H1 (cell line): ENCODE data around the gene GRAMD1B. TPM values are rescaled to one million over a fixed set of nuclear protein-coding genes. Genes with fewer than 3 reads are reported as not detected.
A peak's percentile ranks its signal among the peaks of the same experiment; 100 is the strongest.

Experiments used
- CTCF ChIA-PET: fragments of 300-600 bp; sonication (Branson Sonifier 250); formaldehyde crosslinking; loops from one replicate; lab custom pipeline; 2021; ENCODE audit not compliant: partially characterized antibody; lab: Charles Lee
- POLR2A ChIA-PET: fragments of 300-600 bp; sonication (Branson Sonifier 250); formaldehyde crosslinking; loops from one replicate; lab custom pipeline; 2021; ENCODE audit warnings: inconsistent platforms; ENCODE audit not compliant: partially characterized antibody; lab: Charles Lee
- DNase-seq, 2 experiments: peaks; one replicate each; pipeline versions ENCODE4 v3.0.0 to v3.0.0-alpha.2; 2010 to 2022; ENCODE audit warnings: low spot score in 2 of 2, low read depth in 1 of 2, mixed read lengths in 1 of 2
- FAIRE-seq: peaks from 2 replicates; lab custom pipeline; 2011; peaks lifted over from hg19 to GRCh38; lab: Jason Lieb, UNC
- H2AFZ ChIP-seq: 2 replicates; pipeline ENCODE4 v1.8.1; 2012; ENCODE audit warnings: low read length, inconsistent platforms
- H2AK5ac ChIP-seq: 2 replicates; pipeline ENCODE4 v1.6.1; 2013; ENCODE audit warnings: low read depth, low read length
- H2BK120ac ChIP-seq: replicated peaks from 2 replicates; pipeline ENCODE3; 2013; ENCODE audit warnings: low read depth, low read length, inconsistent platforms
- H2BK12ac ChIP-seq: 2 replicates; pipeline ENCODE4 v1.6.1; 2013; ENCODE audit warnings: low read depth, low read length
- H2BK15ac ChIP-seq: 2 replicates; pipeline ENCODE4 v1.6.1; 2013; ENCODE audit warnings: low read length
- H2BK20ac ChIP-seq: 2 replicates; pipeline ENCODE4 v1.6.1; 2013; ENCODE audit warnings: low read length
- H2BK5ac ChIP-seq: 2 replicates; pipeline ENCODE4 v1.6.1; 2013; ENCODE audit warnings: low read depth, low read length
- H3K14ac ChIP-seq: 2 replicates; pipeline ENCODE4 v1.6.1; 2013; ENCODE audit warnings: inconsistent platforms; ENCODE audit not compliant: insufficient read length
- H3K18ac ChIP-seq: 2 replicates; pipeline ENCODE4 v1.6.1; 2013; ENCODE audit warnings: low read length; ENCODE audit errors: extremely low read depth
- H3K23ac ChIP-seq: 2 replicates; pipeline ENCODE4 v1.6.1; 2013; ENCODE audit warnings: inconsistent platforms; ENCODE audit not compliant: insufficient read length
- H3K23me2 ChIP-seq: 2 replicates; pipeline ENCODE4 v1.6.1; 2013; ENCODE audit warnings: low read depth, low read length
- H3K27ac ChIP-seq: 2 replicates; pipeline ENCODE4 v1.6.1; 2011; ENCODE audit warnings: low read depth, low read length, inconsistent platforms
- H3K27me3 ChIP-seq, 4 experiments: replicated peaks in 1 of 4; 1 replicate in 1 of 4; 2 replicates in 3 of 4; pipeline versions ENCODE4 v1.6.1 to v1.8.1; 2011 to 2013; ENCODE audit warnings: low read length in 3 of 4, mild to moderate bottlenecking in 3 of 4, inconsistent platforms in 2 of 4, mixed read lengths in 2 of 4, moderate library complexity in 1 of 4; ENCODE audit not compliant: control insufficient read depth in 3 of 4, insufficient read depth in 3 of 4; ENCODE audit errors: extremely low read depth in 1 of 4
- H3K36me3 ChIP-seq, 4 experiments: 2 replicates each; pipeline versions ENCODE4 v1.6.1 to v1.8.1; 2011 to 2013; ENCODE audit warnings: mild to moderate bottlenecking in 4 of 4, low read length in 3 of 4, moderate library complexity in 2 of 4, control low read depth in 1 of 4, inconsistent platforms in 1 of 4; ENCODE audit not compliant: insufficient read depth in 4 of 4, control insufficient read depth in 2 of 4
- H3K4ac ChIP-seq: replicated peaks from 2 replicates; pipeline ENCODE3; 2013; ENCODE audit warnings: low read length, low read depth, mixed read lengths, inconsistent platforms; ENCODE audit not compliant: insufficient read length
- H3K4me1 ChIP-seq, 4 experiments: replicated peaks in 1 of 4; 1 replicate in 1 of 4; 2 replicates in 3 of 4; pipeline versions ENCODE4 v1.6.1 to v1.8.1; 2011 to 2013; ENCODE audit warnings: low read length in 3 of 4, inconsistent platforms in 2 of 4, mixed read lengths in 1 of 4; ENCODE audit not compliant: insufficient read depth in 4 of 4, control insufficient read depth in 3 of 4
- H3K4me2 ChIP-seq, 2 experiments: 2 replicates each; pipeline versions ENCODE4 v1.6.1 to v1.8.1; 2011 to 2013; ENCODE audit warnings: low read depth in 2 of 2, low read length in 2 of 2, control low read depth in 1 of 2, inconsistent platforms in 1 of 2, mild to moderate bottlenecking in 1 of 2; ENCODE audit not compliant: insufficient read depth in 1 of 2
- H3K4me3 ChIP-seq, 4 experiments: fragments of 200-600, 300-600 bp in 1 of 4; sonication (generic), shearing (Covaris generic), sonication (Bioruptor Twin) in 1 of 4; 2 replicates each; pipeline versions ENCODE4 v1.5.1 to v1.8.1; 2011 to 2016; ENCODE audit warnings: low read length in 4 of 4, low read depth in 3 of 4, control low read depth in 2 of 4, inconsistent platforms in 2 of 4, mild to moderate bottlenecking in 2 of 4, mixed read lengths in 1 of 4, moderate library complexity in 1 of 4; ENCODE audit not compliant: insufficient read depth in 2 of 4; ENCODE audit errors: extremely low read depth in 1 of 4
- H3K56ac ChIP-seq: replicated peaks from 2 replicates; pipeline ENCODE3; 2013; ENCODE audit warnings: low read depth, mild to moderate bottlenecking, mixed read lengths, low read length, inconsistent platforms; ENCODE audit not compliant: insufficient read length
- H3K79me1 ChIP-seq: 2 replicates; pipeline ENCODE4 v1.6.1; 2013; ENCODE audit warnings: low read depth, low read length, control low read depth
- H3K79me2 ChIP-seq, 2 experiments: 2 replicates each; pipeline versions ENCODE4 v1.6.1 to v1.8.1; 2012 to 2013; ENCODE audit warnings: low read length in 2 of 2, mild to moderate bottlenecking in 2 of 2, inconsistent platforms in 1 of 2; ENCODE audit not compliant: insufficient read depth in 2 of 2, control insufficient read depth in 1 of 2
- H3K9ac ChIP-seq, 4 experiments: replicated peaks in 1 of 4; 1 replicate in 1 of 4; 2 replicates in 3 of 4; pipeline versions ENCODE4 v1.6.1 to v1.8.1; 2011 to 2013; ENCODE audit warnings: low read depth in 3 of 4, low read length in 3 of 4, control low read depth in 2 of 4, mild to moderate bottlenecking in 2 of 4, moderate library complexity in 2 of 4, inconsistent platforms in 1 of 4; ENCODE audit errors: extremely low read depth in 1 of 4
- H3K9me3 ChIP-seq, 2 experiments: 2 replicates each; pipeline versions ENCODE4 v1.6.1 to v1.8.1; 2012 to 2013; ENCODE audit warnings: mild to moderate bottlenecking in 2 of 2, moderate library complexity in 2 of 2, control low read depth in 1 of 2, inconsistent platforms in 1 of 2, low read depth in 1 of 2, low read length in 1 of 2, mixed read lengths in 1 of 2; ENCODE audit not compliant: insufficient read depth in 2 of 2
- H4K20me1 ChIP-seq, 2 experiments: replicated peaks in 1 of 2; 2 replicates each; pipeline versions ENCODE3 to v1.8.1; 2011 to 2013; ENCODE audit warnings: inconsistent platforms in 2 of 2, low read length in 2 of 2, mild to moderate bottlenecking in 1 of 2; ENCODE audit not compliant: insufficient read depth in 2 of 2, control insufficient read depth in 1 of 2
- H4K5ac ChIP-seq: 2 replicates; pipeline ENCODE4 v1.6.1; 2013; ENCODE audit warnings: low read length, low read depth, mixed read lengths, inconsistent platforms; ENCODE audit not compliant: insufficient read length
- H4K8ac ChIP-seq: 2 replicates; pipeline ENCODE4 v1.8.0; 2013; ENCODE audit warnings: mild to moderate bottlenecking, moderate library complexity, low read length, inconsistent platforms; ENCODE audit not compliant: insufficient read depth; ENCODE audit errors: extremely low read depth
- H4K91ac ChIP-seq: replicated peaks from 2 replicates; pipeline ENCODE3; 2013; ENCODE audit warnings: low read length, mixed read lengths, inconsistent platforms; ENCODE audit not compliant: insufficient read length
- ATF2 ChIP-seq: IDR thresholded peaks from 2 replicates; pipeline ENCODE4 v1.6.1; 2012; ENCODE audit warnings: low read length, inconsistent platforms
- BRCA1 ChIP-seq: IDR thresholded peaks from 2 replicates; pipeline ENCODE4 v1.6.1; 2012; ENCODE audit warnings: low read depth, low read length, improper control_type of control experiment
- CREB1 ChIP-seq: IDR thresholded peaks from 2 replicates; pipeline ENCODE4 v1.6.1; 2012; ENCODE audit warnings: inconsistent platforms
- EGR1 ChIP-seq: IDR thresholded peaks from 2 replicates; pipeline ENCODE4 v1.6.1; 2011; ENCODE audit warnings: low read depth, low read length, borderline replicate concordance
- EP300 ChIP-seq, 2 experiments: IDR thresholded peaks; 1 replicate in 1 of 2; 2 replicates in 1 of 2; pipeline ENCODE4 v1.6.1; 2011 to 2012; ENCODE audit warnings: low read depth in 2 of 2, low read length in 2 of 2, mild to moderate bottlenecking in 2 of 2, borderline replicate concordance in 1 of 2, inconsistent platforms in 1 of 2, moderate library complexity in 1 of 2
- KDM1A ChIP-seq: fragments of 200-600, 300-600 bp; sonication (generic); IDR thresholded peaks from 2 replicates; pipeline ENCODE4 v1.7.1; 2016; ENCODE audit warnings: mild to moderate bottlenecking, low read length, borderline replicate concordance
- POU5F1 ChIP-seq: IDR thresholded peaks from 2 replicates; pipeline ENCODE4 v1.6.1; 2011; ENCODE audit warnings: low read depth, mild to moderate bottlenecking, low read length, moderate library complexity
- RBBP5 ChIP-seq: IDR thresholded peaks from 2 replicates; pipeline ENCODE4 v1.7.1; 2012; ENCODE audit warnings: low read depth, mild to moderate bottlenecking, inconsistent platforms, low read length, moderate library complexity, borderline replicate concordance
- RNF2 ChIP-seq: fragments of 200-900, 300-1000 bp; sonication (generic); IDR thresholded peaks from 2 replicates; pipeline ENCODE4 v1.7.1; 2016; ENCODE audit warnings: borderline replicate concordance, low read depth, mild to moderate bottlenecking, antibody characterized with exemption, low read length; ENCODE audit not compliant: poor library complexity, severe bottlenecking; ENCODE audit errors: missing control alignments
- SAP30 ChIP-seq: fragments of 300-600 bp; sonication (generic); IDR thresholded peaks from 2 replicates; pipeline ENCODE4 v1.7.1; 2012; ENCODE audit warnings: low read length, moderate library complexity, mild to moderate bottlenecking, inconsistent platforms; ENCODE audit not compliant: insufficient read depth, insufficient replicate concordance
- SRF ChIP-seq: IDR thresholded peaks from 2 replicates; pipeline ENCODE4 v1.6.1; 2011; ENCODE audit warnings: mild to moderate bottlenecking, low read depth, low read length, moderate library complexity
- WGBS, 2 experiments: shearing (Covaris generic) in 1 of 2; methylation state at CpG; one replicate each; pipeline versions ENCODE4 v1.1.6 to v1.1.7; 2013 to 2015; ENCODE audit warnings: low lambda C conversion rate in 2 of 2, mixed read lengths in 2 of 2, inconsistent platforms in 1 of 2, low coverage in 1 of 2, missing lambda C conversion rate in 1 of 2; ENCODE audit not compliant: insufficient replicate concordance in 2 of 2, insufficient coverage in 1 of 2, insufficient read length in 1 of 2; ENCODE audit errors: extremely low coverage in 1 of 2, missing lambda C conversion rate in 1 of 2; 5-methylcytosine and 5-hydroxymethylcytosine counted together
- polyA plus RNA-seq, 7 experiments: library from polyadenylated mRNA; depleted of rRNA in 3 of 7; stranded (reverse) in 5 of 7; unstranded in 2 of 7; fragments of >200 nt in 5 of 7; fragments of 200-250 nt in 2 of 7; gene quantifications; 1 replicate in 5 of 7; 2 replicates in 1 of 7; 4 replicates in 1 of 7; pipeline versions ENCODE4 v1.2.1 to v1.2.3, GENCODE V29; 2011 to 2013; ENCODE audit warnings: missing spikeins in 2 of 7, mixed read lengths in 2 of 7
- total RNA-seq: library from RNA; stranded (reverse); fragmentation: NEBNext Ultra II Directional; extraction: Animal tissue kit (Norgen Biotek cat#: 25700); gene quantifications from 2 replicates; pipeline ENCODE4 v1.2.1, GENCODE V29; 2021

GRAMD1B gene
- total and polyA plus RNA-seq, 2 of the 8 experiments (the other 6 are each of a cell fraction or from before 2014, with no cell fraction given) = 10.1 to 21.2 TPM

GRCh38 chr11:123480882-123481281 lies 50.8 kb downstream of the GRAMD1B start:
- H3K4ac ChIP-seq = no peak overlapping the region
- H3K4me3 ChIP-seq = no peak overlapping the region
- H3K23me2 ChIP-seq = no peaks in the 10 kb centered on the region
- H2BK20ac ChIP-seq = no peak overlapping the region
- no peak overlapping the region for H4K91ac ChIP-seq
- peaks cover 0 to 2% of the 10 kb centered on the region in 2 experiments for H4K20me1 ChIP-seq
- peaks cover 2 to 11% (median 4%) of the 10 kb centered on the region in 4 experiments; a peak in 6 of 7 replicates for H3K4me1 ChIP-seq
- no peaks in the 10 kb centered on the region for H3K79me1 ChIP-seq
- no peak overlapping the region for H4K8ac ChIP-seq
- H2BK120ac ChIP-seq = no peak overlapping the region
- peaks cover 0 to 3% of the 10 kb centered on the region in 2 experiments; a peak in 1 of 4 replicates for H3K79me2 ChIP-seq
- H3K9me3 ChIP-seq = no peaks in the 10 kb centered on the region
- no peak overlapping the region for H3K14ac ChIP-seq
- POLR2A ChIA-PET = interaction anchor here (0.5 kb wide), 1 partner anchor 234 kb away, joined by 3 read pairs; no protein-coding TSS in a partner anchor
- DNase-seq = no peak
- H4K5ac ChIP-seq = no peak overlapping the region
- no peak overlapping the region for H2AK5ac ChIP-seq
- H3K4me2 ChIP-seq = peak overlapping the region in 1 of 2 experiments; percentile 39; a peak in 1 of 4 replicates
- H2BK5ac ChIP-seq = no peak overlapping the region
- no peak overlapping the region for H2BK15ac ChIP-seq
- no peak overlapping the region for H2BK12ac ChIP-seq
- H3K18ac ChIP-seq = peak overlapping the region; percentile 68; the same call in 1 of the 2 replicates
- WGBS, 2 experiments = 70% methylated on average over 11 of the region's 11 CpGs; no CpG with 5 or more reads in 1 of the 2 experiments
- H3K27ac ChIP-seq = no peak overlapping the region
- no peak overlapping the region for H2AFZ ChIP-seq
- H3K56ac ChIP-seq = no peak overlapping the region
- H3K27me3 ChIP-seq = no peaks in the 10 kb centered on the region
- CTCF ChIA-PET = interaction anchor here (0.6 to 4.9 kb wide), 9 partner anchors 10 to 366 kb away, joined by 3 to 74 read pairs (median 5); no protein-coding TSS in a partner anchor
- no peak for FAIRE-seq
- no peaks in the 10 kb centered on the region for H3K36me3 ChIP-seq
- no peak overlapping the region for H3K23ac ChIP-seq
- no peak overlapping the region for H3K9ac ChIP-seq
- no peak for TF ChIP-seq RBBP5
- no peak for TF ChIP-seq BRCA1
- TF ChIP-seq CREB1 = no peak
- TF ChIP-seq EP300 (IDR thresholded peaks at IDR 0.05; ENCODE audit: borderline replicate concordance in 1 of 2, low read depth in 2 of 2, low read length in 2 of 2) = no peak
- TF ChIP-seq SAP30 = no peak
- no peak for TF ChIP-seq ATF2
- TF ChIP-seq POU5F1 = no peak
- TF ChIP-seq SRF = no peak
- TF ChIP-seq KDM1A = no peak
- no peak for TF ChIP-seq EGR1
- no peak for TF ChIP-seq RNF2
